GM12801 (cell line): ENCODE results near the gene EEPD1.

Experiments used
- CTCF ChIP-seq: IDR thresholded peaks from one replicate; pipeline ENCODE4 v1.5.1; 2011; ENCODE audit warnings: control low read depth; ENCODE audit not compliant: insufficient read length; ENCODE audit errors: extremely low read depth

The EEPD1 gene

GRCh38 chr7:36315309-36315944 is 162.4 kb downstream of the EEPD1 start:
- no peak for TF ChIP-seq CTCF

DNA sequence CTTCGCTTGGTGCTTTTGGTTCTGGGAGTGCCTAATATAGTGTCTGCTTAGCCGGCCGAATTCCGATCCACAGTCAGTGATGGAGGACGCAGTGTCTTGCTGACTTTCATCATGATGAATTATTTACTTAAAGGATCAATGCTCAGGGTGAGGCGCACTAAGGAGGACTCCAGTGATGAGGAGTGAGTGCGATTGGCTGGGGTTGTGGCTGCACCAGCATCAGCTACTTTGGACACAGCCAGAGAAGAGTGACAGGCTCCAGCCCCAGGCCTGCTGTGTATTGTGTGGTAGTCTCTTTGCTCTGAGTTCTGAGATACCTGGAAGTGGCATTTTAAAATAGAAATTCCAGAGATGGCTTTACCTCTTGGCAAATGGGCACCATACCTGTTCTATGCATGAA is 163.3 kb downstream of the EEPD1 start:
- TF ChIP-seq CTCF = no peak

DNA sequence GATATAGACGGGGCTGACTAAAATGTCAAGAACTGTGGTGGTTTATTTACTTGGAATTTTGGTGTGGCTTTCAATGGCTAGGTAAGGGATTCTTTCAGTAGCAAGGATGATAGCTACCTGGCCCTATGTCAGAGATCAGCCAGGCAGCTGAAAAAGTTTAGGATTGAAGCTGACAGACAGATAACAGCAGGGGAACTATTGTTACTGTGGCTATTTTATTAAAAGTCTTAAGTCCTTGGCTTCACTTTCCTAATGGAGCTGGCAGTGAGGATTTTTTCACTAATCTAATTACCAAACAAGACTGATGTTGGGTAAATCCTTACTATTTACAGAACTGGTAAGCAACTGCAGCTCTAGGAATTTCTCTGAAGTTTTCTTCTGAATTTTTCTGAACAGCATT is 164.2 kb downstream of the EEPD1 start:
- TF ChIP-seq CTCF = no peak

DNA sequence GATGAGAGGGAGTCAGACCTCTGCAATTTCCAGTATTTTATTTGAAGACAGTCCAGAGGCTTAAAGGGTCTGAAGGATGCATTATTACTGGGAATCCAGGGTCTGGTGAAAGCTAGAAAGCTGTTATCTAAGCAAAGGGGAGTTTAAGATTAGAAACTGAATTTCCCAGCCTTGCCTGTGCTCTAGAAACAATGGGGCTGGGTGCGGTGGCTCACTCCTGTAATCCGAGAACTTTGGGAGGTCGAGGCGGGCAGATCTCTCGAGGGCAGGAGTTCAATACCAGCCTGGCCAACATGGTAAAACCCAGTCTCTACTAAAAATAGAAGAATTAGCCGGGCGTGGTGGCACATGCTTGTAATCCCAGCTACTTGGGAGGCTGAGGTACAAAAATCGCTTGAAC is 165.1 kb downstream of the EEPD1 start:
- no peak for TF ChIP-seq CTCF

GRCh38 chr7:36336390-36336789 is 183.3 kb downstream of the EEPD1 start:
- TF ChIP-seq CTCF = no peak

DNA sequence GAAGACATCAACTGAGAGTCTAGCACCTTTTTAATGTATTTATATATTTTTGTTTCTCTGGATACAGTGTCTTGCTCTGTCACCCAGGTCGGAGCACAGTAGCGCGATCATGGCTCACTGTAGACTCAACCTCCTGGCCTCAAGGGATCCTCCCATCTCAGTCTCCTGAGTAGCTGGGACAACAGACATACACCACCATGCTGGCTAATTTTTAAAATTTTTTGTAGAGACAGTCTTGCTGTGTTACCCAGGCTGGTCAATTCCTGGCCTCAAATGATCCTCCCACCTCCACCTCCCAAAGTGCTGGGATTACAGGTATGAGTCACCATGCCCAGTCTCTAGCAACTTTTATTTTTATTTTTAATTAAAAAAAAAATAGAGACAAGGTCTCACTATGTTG is 185.2 kb downstream of the EEPD1 start:
- no peak for TF ChIP-seq CTCF

DNA sequence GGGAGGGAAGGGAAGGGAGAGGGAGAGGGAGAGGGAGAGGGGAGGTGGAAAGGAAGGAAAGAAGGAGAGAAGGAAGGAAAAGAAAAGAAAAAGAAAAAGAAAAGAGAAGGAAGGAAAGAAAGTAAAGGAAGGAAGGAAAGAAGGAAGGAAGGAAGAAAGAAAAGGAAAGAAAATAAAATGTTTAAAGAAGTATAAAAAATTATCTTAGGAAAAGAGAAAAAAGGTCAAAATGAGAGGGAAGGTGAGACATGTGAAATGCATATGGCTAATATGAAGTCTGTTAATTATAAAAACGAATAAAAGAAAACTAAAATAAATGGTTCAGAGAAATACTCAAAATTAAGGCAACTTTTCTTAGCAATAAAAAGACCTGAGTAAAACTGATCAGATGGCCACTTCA is 190.5 kb downstream of the EEPD1 start:
- TF ChIP-seq CTCF = no peak
